HG02678 (cell line): Measurements from ENCODE around the gene GPRC5A.

Source experiments
- ATAC-seq: cut with Tn5 transposase; IDR thresholded peaks from one replicate; pipeline ENCODE4 v1.9.1; 2021; ENCODE audit warnings: mild to moderate bottlenecking, moderate library complexity; ENCODE audit not compliant: unreplicated experiment

GPRC5A gene

GRCh38 chr12:12883369-12884001 lies 7.9 kb upstream of the GPRC5A start:
- ATAC-seq: no peak

DNA sequence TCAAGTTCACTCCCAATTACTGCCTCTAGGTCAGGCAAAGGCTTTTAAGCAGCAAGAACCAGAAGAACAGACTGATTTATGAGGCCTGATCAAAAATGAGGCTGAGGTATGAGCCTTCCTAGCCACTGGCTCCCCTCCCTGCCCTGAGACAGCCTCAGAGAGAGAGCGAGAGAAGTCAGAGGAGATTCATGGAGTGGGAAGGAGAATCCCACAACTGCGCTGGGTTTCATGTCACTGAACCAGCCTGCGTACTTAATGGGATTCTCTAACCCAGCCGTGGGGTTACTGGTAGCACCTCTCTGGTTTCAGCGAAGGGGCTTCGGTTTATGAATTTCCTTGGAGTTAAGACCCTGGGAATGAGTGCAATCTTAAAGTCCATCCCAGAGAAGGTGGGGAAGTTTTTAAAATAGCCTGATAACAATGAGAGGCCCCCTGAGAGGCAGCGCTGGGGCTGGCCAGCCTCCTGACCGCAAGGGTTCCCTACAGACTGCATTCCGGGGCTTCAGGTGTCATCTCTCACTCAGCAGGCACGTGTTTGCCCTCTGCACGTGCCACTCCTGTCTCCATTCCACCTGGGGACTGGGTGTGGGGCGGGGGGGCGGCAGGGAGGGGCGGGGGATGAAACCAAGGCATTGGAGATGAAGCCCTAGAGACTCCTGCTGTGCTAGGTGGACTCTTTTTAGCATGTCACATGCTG lies 6.1 kb upstream of the GPRC5A start:
- no peak for ATAC-seq

- ATAC-seq: no peak
Measured at GRCh38 chr12:12887471-12887870, 3.9 kb upstream of the GPRC5A start.

DNA sequence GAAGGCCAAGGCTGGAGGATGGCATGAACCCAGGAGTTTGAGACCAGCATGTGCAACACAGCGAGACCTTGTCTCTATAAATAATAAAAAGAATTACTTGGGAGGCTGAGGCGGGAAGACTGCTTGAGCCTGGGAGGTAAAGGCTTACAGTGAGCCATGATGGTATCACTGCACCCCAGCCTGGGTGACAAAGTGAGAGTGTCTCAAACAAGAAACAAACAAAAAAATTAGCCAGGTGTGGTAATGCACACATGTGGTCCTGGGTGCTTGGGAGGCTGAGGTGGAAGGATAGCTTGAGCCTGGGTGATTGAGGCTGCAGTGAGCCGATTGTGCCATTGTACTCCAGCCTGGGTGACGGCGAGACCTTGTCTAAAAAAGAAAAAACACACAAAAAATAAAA lies 1.7 kb upstream of the GPRC5A start:
- ATAC-seq: no peak

- peak; percentile 67 for ATAC-seq
Measured at GRCh38 chr12:12890543-12891079, 751 bp upstream of the GPRC5A start.

GRCh38 chr12:12891881-12892355 lies 556 bp downstream of the GPRC5A start:
- no peak for ATAC-seq

GRCh38 chr12:12892681-12893141 lies 1.3 kb downstream of the GPRC5A start:
- no peak for ATAC-seq

- ATAC-seq: no peak
Measured at GRCh38 chr12:12893438-12893837, 2.1 kb downstream of the GPRC5A start.

GRCh38 chr12:12896260-12896659 lies 4.9 kb downstream of the GPRC5A start:
- no peak for ATAC-seq

DNA sequence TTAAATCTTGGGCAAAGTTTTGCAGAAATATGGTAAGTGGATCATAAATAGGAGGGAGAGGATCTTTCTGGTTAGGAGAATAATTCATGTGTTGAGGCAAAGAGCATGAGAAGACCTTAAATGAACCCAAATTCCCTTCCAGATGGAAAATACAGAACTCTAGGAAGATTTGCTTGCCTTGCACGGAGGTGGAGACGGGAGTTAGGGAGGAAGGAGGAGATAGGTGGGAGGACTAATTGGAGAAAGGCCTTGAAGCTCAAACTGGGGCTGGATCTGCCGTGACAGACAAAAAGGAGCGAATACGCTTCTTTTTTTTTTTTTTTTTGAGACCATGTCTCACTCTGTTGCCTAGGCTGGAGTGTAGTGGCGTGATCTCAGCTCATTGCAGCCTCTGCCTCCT lies 5.9 kb downstream of the GPRC5A start:
- ATAC-seq: no peak

DNA sequence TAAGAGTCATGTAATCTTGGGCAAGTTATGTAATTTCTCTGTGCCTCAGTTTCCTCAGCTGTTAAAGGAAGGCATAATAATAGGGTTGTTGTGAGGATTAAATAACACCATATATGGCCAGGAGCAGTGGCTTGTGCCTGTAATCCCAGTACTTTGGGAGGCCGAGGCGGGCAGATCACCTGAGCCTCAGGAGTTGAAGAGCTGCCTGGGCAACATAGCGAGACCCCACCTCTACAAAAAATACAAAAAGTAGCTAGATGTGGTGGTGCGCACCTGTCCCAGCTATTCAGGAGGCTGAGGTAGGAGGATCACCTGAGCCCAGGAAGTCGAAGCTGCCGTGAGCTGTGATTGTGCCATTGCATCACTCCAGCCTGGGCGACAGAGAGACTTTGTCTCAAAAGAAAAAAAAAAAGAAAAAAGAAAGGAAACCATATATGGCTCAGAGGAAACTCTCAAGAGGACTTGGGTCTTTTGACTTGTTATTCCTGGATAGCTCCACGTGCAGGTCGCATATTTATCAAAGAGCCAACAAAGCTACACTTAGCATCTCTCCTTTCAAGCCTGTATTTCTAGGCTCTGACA lies 6.9 kb downstream of the GPRC5A start:
- ATAC-seq: no peak

- no peak for ATAC-seq
Measured at GRCh38 chr12:12898911-12899511, 7.6 kb downstream of the GPRC5A start.

DNA sequence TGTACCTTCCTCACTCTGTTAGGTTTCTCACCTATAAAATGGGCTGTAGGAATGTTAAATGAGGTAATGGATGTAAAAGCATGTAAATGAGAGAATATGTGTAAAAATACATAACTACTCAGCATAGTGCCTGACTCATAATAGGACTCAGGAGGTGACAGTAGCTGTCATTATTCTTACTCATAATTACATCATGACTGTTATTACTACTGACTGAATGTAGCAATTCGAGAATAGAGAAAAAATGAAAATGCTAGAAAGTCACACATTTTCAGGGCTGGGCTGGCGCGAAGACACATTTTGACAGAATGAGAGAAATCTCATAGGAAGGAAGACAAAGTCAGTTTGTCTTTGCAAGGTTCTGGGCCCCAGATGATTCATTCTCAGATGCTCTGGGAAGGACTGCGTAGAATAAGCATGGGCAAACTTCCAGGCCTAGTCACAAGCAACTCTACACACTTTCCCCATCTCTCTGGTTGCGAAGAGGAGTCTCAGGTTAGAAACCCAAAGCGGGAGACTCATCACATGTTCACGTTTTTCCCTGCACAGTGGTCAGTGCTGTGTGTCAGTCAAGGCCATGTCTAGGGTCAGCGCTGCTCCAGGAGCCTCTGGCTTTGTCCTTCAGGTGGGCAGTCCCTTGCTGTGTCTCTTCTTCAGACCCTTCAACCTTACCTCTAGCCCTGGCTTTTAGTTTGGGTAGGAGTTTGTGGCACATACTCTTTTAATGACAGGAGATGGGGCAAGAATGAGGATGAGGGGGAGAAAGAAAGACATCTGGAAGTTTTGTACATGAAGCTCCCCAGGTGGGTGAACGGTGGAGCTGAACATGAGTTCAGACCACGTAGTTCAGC lies 8.4 kb downstream of the GPRC5A start:
- peak; percentile 62 for ATAC-seq

GRCh38 chr12:12900786-12901157 lies 9.4 kb downstream of the GPRC5A start:
- no peak for ATAC-seq

DNA sequence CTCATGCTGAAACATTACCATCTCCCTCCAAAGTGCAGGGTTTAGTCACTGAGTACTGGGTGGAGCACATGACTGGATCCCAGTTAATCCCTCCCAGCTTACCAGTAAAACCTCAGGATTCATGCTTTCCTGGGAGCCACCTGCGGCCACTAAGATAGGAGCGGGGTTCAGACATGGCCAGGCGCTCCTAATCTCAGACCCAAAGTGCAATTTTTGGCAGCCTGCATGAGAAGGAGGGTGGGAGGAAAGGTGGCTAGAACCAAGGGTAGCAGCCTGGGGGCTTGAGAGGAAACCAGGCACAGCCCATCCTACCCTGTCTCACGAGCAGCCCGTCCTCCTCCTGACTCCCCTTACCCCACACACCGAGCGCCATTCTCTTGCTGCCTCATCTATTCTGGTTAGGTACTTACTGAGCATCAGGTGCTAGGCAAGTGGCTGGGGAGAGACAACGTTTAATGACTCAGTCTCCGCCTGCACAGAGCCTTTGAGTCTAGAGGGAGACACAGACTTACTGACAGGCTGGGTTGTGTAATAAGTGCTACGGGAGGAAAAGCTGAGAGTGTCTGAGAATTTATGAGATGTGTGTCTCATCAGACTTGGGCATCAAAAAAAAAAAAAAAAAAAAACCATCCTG lies 9.9 kb downstream of the GPRC5A start:
- no peak for ATAC-seq

DNA sequence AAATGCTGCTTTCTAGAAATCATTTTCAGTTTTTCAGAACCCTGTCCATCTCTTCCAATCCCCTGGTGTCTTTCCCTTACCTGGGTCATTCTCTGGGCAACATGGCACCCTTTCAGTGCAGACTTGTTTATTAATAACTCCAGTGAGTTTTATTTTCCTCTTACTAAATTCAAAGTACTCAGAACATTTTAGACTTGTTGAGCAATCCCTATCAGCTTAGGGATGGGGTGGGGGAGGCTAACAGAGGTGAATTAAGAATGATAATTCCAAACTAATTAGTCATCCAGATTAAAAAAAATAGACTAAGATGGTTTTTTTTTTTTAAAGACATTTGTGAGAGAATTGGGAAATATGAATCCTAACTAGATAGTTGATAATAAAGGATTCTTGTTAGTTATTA lies 10.7 kb downstream of the GPRC5A start:
- no peak for ATAC-seq

DNA sequence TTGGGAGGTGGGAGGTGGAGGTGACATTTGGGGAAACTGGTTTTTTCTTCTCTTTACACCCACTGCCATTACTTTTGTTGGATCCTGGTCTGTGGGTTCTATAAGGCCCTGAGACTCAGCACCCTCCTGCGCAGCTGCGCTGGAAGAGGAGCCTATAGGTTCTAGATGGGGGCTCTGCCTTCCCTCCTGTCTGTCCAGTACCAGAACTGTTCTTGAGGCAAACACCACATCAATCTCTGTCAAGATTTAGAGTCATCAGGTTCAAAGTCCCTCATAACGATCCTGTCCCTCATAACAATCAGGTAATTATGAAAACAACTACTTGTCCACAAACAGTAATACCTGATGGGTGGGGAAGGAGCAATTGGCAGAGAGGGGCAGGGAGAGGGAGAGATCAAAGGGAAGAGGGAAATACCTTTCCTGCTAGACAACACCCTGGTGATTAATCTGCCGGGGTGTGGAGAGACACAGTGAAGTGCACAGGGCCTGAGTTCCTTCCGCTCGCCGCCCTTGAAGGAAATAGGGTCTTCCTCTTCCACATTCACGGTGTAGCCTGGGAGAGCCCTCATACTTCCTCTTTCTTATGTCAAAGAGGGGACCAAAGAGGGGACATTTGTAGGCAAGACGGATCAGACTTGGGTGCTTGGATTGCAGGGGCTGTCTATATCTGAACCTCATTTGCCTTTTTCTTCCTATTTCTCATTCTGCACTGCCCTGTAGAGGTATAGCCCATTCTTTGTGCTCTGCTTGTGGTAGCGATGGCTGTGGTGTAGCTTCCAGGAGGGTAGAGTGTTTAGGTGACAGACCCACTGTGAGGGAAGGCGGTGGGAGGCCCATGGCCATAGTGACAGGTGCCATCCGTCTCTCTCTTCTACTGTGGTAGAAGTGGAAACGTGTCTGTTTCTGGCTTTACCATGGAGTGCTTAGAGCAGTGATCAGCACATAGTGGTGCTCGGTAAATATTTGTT lies 12.6 kb downstream of the GPRC5A start:
- ATAC-seq: no peak

DNA sequence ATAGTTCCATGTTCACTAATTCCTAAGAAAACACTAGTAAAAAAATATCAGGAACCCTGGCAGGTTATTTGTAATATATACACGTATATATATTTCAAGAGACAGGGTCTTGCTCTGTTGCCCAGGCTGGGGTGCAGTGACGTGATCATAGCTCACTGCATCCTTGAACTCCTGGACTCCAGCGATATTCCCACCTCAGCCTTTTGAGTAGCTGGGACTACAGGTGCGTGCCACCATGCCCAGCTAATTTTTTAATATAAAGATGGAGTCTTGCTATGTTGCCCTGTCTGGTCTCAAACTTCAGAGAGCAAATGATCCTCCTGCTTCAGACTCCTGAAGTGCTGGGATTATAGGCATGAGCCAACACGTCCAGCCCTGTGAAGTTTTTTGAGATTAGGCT lies 16.2 kb downstream of the GPRC5A start:
- no peak for ATAC-seq

GRCh38 chr12:12908252-12908651 lies 16.9 kb downstream of the GPRC5A start:
- no peak for ATAC-seq
